NCI-H2081 (cell line): ENCODE measurements around the gene HLA-DRB1.
"Not testable (repeated sequence)": the region's sequence is repeated elsewhere in the genome, so short reads cannot be mapped to it uniquely, and the experiment has no call there.

Experiments
- DNase-seq, 2 experiments: peaks; one replicate each; lab custom pipeline; 2025; lab: John Stamatoyannopoulos, UW

HLA-DRB1 gene

DNA sequence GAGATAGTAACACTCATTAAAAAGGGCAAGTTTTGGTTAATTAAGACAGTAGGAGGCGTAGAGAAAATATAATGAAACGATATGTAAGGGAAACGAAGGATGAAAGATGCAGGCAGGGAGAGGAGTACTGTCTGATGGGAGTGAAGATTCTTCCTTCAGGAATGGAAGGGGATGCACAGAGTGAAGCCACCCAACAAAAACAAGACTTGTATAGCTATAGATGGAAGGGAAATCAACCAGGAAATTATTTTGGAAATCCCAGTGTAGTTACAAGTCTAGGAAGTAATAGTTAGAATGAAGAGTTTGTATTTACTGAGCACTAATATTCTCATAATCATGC is 19.7 kb upstream of the HLA-DRB1 start:
- no peak for DNase-seq

DNA sequence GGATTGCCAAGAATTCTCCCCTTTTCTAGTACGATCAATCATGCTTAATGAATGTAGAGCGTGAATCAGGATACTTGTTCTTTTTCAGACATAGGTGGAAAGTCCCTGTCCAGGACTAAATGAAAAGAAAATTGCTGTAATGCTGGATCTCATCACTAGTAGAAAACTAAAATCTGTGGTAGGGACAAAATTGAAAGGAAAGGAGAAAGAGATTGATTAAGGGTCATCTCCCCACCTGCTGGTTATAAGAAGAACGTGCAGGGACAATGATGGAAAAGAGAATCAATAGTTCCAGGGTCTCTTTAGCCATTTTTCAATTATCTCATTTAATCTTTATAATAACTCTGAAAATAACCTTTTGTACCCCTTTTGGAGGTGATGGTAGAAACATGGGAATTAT is 18.7 kb upstream of the HLA-DRB1 start:
- DNase-seq = no peak

DNA sequence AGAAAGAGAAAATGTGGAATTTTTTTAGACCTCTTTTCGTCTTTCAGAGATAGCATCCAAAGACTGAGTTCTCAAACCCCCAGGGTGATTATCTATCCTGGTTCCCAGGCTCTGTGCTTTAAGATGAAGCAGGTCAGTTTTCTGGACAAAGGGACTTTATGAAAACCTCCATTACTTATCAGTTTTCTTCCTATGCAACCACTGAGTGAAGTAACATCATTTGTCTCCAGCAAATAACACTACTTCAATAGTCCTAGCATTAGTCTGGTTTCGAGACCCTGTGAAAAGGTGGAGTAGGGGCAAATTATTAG is 18.3 kb upstream of the HLA-DRB1 start:
- DNase-seq = no peak

DNA sequence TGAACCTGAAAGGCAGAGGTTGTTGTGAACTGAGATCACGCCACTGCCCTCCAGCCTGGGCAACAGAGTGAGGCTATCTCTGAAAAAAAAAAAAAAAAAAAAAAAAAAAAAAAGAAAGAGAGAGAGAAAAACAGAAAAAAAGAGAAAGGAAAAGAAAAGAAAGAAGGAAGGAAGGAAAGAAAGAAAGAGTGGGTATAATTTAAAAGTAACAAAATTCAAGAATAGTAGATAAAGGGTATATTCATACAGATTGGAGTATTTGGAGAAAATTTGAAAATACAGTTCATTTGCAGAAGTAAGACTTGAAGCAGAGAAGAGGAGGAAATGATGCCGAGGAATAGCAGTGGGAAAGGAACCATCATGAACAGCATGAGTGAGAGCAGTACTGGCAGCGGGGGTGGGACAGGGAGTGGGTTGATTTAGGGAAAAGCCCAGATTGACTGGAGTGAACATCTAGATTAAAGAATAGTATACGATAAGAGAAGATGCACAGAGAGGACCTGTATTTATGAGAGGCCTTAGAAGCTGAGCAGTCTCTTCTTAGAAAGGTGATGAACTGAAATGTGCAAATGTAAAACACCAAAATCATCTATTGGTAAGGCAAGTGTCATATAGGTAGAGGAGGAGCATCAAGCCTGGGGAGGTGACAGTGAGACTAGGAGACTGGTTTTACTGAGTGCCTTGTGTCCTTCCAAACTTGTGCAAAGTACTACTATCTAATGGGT is 17.8 kb upstream of the HLA-DRB1 start:
- DNase-seq = no peak

DNA sequence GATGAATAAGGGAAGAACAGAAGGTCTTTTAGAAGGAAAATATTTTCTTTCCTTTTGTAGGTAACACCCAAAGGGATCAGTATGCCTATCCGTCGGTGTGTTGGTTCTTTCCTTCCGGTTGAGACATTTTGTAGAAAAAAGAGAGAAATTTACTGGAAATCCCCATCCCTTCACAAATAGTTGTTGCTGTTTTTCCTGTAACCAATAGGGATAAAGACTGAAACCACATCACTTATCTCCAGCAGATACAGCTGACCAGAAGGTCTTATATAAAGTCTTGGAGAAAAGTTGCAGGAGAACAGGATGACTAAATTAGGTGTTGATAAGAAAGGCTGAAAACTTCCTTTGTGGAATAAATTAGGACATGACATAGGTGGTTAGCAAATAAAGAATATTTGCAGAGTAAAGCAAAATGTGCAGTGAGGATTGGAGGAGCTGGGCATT is 14.8 kb upstream of the HLA-DRB1 start:
- DNase-seq = no peak

DNA sequence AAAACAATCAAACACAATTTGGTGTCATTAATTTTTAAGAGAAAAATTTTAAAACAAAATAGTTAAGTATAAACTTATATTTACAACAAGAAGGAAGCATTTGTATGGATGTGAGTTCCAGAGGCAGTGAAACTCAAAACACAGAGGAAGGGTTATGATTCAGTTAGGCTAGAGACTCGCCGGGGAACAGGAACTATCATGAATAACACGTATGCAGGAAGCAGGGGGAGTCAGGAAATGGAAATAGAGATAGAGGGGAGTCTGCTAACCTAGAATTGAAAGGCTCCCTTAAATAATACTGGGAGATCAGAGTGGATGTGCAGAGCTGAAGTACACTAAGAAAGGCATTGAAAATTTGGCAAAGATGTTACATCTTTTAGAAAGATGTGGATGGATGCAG is 14.2 kb upstream of the HLA-DRB1 start:
- no peak for DNase-seq

DNA sequence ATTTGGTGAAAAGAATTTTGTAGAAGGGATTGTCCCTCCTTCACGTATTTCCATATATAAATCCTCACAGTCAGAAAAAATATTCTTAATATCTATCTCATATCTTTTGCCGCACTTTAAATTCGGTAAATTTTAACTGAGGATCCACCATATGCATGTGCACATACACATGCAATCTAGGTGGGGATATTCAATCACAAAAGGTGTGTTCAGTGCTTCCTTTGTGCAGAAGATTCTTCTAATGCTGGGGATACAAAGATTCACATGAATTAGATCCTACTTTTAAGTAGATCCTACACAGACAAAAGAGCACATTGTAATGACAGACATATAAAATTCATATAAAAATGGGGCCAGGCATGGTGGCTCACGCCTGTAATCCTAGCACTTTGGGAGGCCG is 13.6 kb upstream of the HLA-DRB1 start:
- DNase-seq = no peak

DNA sequence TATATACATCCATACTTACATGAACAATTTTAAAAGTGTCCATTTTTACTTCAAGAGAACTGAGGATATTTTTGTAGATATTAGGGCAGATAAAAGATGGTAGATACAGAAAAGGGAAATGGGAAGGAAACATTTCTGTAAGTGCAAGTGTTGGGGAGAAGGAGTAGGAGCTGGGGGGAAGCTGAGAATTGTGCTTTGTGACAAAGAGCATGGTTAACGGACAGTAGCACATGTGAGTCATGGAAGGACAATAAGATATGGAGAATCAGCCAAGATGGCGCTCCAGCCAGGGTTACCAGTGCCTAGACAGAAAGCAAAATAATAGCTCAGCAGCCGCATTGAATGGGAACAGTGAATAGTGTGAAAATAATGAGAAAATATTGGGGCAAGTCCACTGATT is 12.7 kb upstream of the HLA-DRB1 start:
- DNase-seq = no peak

DNA sequence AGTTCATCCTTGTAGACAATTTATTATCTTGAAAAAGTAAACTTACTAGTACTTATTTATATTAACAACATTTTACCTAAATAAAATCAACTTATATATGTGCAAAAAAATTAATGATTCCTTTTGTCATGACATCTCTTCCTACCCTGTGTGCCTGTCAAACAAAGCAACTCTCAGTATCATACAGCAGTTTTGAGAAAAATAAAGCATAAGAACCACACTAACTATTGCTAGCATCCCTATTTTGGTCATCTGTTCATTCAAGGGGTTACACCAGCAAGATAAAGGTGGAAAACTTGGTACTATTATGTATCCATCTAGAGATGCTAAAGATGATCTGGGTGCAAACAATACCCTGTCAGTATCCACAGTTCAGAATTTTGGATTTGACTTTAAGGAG is 7.4 kb upstream of the HLA-DRB1 start:
- no peak for DNase-seq

DNA sequence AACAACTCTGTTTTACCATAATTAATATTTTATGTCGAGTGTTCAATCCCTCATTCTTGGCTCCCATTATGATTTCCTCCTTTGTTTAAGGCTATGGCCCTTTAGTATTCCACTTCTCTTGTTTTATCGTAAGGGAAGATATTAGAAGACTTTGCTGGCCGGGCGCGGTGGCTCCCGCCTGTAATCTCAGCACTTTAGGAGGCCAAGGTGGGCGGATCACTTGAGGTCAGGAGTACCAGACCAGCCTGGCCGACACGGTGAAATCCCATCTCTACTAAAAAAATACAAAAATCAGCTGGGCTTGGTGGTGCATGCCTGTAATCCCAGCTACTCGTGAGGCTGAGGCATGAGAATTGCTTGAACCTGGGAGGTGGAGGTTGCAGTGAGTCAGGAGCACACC is 1.1 kb upstream of the HLA-DRB1 start:
- not testable (repeated sequence) for DNase-seq

DNA sequence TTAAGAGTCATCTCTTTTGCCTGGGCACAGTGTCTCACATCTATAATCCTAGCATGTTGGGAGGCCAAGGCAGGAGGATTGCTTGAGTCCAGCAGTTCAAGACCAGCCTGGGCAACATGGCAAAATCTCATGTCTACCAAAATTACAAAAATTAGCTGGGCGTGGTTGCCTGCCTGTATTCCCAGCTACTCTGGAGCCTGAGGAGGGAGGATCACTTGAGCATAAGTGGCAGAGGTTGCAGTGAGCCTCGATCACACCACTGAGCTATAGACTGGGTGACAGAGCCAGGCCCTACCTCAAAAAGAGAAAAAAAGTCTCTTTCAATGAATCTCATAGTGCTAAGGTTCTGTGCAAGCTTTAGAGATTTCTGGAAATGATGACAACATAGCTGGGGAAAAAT is 1.5 kb downstream of the HLA-DRB1 start:
- no peak for DNase-seq

DNA sequence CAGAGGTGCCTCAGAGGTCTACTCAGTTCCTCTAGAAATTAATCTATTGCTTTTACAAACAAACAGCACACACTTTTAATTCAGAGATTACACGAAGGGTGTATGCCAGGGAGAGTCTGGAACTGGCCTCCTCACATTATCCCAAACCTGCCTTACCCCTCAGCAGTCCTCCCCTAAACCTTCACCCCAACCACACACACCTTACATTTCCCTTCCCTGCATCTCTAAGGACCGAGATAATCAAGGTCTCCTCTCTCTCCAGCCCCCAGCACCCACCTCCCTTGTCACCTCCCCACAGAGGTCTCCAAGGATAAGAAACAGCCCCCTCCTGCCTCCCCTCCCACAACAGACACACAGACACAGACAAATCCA is 6.1 kb downstream of the HLA-DRB1 start:
- no peak for DNase-seq

DNA sequence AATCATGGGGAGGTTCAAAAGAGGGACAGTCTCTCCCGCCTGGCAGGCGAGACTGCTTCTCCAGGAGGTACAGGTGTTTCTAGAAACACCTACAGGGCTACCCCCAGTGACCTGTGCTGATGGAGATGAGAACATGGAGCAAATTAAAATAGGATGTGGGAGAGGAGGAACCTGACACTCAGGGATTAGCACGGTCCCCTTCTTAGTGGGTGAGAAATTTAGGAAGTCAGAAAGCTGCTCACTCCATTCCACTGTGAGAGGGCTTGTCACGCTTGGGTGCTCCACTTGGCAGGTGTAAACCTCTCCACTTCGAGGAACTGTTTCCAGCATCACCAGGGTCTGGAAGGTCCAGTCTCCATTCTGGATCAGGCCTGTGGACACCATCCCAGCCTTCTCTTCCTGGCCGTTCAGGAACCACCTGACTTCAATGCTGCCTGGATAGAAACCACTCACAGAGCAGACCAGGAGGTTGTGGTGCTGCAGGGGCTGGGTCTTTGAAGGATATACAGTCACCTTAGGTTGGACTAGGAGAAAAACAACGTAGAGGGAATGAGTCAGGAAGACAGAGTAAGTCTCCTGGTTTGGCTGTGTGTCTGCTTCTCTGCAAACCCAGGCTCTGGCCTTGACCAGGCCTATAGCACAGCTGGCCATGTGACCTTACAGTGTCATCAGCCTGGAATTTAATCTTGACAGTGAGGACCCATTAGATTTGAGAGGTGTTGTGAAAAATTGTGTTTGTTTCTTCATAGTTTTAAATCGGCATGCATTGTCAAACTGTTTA is 8.1 kb downstream of the HLA-DRB1 start:
- no peak for DNase-seq

DNA sequence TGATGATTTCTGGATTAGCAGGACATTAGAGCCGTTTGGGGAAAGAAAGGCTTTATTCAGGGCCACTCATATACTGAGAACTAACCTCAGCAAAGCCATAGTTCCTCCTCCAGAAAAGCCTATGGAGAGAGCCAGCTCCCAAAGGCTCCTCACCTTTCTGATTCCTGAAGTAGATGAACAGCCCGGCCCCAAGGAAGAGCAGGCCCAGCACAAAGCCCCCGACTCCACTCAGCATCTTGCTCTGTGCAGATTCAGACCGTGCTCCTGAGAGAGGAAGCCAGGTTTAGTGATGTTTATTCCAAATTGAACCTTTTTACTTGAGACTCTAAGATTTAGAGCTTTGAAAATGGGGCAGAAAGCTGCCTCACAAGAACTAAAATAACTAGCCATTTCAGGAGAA is 9.1 kb downstream of the HLA-DRB1 start:
- DNase-seq = no peak

DNA sequence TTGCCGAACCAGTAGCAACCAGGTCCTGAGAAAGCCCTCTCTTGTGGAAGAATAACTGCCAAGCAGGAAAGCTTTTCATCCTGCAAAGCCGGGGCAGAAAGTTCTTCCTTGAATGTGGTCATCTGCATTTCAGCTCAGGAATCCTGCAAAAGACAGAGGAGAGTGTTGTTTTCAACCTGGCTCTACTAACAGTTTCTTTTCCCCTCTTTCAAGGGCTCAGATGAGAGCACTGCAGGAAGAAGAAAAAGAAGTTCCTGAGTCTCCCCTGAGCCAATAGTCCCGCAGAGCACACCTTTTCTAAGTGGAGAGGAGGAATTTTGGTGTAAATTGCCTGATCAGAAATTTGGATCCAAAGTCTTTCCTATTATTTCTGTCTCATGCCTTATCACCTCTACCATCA is 10.7 kb downstream of the HLA-DRB1 start:
- DNase-seq = no peak

DNA sequence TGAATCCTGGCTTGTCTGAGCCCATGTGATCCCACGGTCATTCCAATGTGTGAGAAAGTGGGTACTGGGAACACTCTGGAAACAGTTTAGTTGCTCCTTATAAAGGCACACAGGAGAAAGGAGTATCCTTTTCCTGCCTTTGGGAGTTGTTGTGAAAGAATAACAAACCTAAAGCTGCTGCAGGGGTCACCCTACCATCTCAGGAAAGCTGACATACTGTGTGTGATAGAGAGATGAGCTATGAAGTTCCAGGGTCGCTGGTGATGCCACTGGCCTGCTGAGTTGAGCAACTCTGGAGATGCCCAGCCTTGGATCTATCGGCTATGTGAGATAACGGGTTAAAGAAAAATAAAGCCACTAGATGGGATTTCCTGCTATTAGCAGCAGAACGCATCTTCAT is 12.2 kb downstream of the HLA-DRB1 start:
- DNase-seq = not testable (repeated sequence)

DNA sequence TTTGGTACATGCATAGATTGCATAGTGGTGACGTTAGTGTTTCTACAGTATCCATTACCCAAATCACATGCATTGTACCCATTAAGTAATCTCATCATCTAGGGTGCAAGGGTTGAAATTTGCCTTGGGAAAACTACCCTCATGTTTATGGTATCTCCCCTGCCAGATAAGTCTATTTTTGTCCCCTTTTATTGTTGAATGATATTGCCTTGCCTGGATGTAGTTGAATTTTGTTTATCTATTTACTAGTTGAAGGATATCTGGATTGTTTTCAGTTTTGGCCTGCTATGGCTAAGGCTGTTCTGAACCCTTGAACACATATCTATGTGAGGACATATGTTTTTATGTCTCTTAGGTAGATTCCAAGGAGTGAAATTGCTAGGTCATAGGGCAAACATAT is 13.4 kb downstream of the HLA-DRB1 start:
- DNase-seq = no peak

DNA sequence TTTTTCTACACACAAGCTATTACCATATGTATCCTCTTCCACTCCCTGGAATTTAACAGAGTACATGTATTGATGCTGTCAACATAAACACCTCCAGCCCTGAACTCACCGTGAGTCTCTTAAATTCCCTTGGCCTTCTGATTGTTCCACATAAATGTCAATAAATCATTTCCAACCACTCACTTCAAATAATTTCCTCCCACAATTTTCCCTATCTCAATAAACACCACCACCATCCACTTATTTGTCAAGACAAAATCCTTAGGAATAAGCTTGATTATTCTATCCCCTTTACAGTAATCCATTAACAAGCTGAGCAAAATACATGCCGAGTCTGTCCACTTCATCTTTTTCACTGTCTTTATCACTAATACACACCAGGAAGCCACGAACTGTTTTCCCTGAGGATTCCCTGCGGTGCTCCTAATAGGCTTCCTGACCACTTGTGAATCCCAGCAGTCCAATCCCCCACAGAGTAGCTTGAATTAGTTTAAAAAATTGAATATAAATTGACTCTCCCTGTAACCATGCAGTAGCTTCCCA is 19.2 kb downstream of the HLA-DRB1 start:
- DNase-seq = no peak

DNA sequence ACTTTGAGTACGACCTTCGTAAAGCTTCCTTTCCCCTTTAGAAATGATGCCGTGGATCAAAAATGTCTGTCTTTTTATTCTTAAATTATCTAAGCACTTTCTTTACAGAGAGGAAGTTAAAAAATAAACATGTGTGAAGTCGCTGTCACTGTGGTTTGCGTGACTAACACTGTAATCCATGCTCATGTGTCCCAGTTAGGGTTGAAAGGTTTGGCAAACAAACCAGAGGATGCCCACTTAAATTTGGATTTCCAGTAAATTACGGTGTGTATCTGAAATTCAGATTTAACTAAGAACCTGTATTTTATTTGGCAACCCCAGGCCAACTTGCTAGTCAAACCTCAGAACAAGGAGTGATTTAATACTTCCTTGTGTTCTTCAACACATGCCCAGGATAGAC is 21.1 kb downstream of the HLA-DRB1 start:
- DNase-seq = no peak

DNA sequence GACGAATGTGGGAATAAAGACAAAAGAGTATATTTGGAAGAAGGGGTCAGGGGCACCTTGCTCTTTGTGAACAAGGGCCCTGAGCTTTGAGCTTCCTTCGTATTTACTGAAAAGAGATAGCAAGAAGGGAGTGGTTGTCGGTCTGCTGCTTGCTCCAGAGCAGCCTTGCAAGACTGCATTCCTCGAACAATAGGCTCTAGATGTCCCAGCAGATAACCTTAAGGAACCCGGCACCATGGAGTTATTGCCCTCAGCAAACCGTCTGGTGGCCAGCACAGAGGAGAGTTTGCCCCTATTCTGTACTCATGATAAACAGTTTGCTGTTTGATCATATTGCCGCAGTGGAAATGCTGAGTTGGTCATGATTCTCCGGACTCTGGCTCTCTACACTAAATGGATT is 22.7 kb downstream of the HLA-DRB1 start:
- no peak for DNase-seq

DNA sequence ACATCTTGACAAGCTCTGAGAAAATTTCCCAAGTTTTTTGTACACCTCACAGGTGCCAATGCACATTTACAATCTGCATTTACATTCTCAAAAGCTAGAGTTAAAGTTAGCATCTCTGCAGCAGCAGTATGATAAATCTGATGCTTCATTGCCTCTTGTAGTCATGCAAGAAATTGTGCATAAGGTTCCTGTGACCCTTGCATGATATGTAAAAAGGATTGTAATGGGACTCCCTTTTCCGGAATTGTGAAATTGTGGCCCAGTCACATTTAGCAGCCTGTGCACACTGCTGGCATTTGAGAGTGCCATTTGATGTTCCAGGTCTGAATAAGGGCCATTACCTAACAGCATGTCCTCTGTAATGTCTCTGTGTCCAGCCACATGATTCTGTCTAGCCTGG is 24.1 kb downstream of the HLA-DRB1 start:
- DNase-seq = no peak

DNA sequence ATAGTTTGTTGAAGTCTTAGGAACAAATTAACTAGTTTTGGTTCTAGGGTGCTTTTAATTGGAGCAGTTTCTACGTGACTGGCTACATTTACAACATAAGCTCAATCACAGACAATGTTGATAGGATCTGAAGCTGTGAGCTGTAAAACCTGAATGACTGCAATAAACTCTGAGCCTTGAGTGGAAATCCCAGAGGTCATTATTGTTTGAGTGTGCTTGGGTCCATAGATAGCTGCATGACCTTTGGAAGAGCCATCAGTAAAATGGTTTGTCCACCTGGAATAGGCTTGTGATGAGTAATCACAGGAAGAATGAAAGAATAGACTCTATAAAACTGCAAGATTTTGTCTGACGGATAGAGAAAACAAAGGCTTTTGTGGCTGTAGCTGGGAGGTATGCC is 26.7 kb downstream of the HLA-DRB1 start:
- no peak for DNase-seq

DNA sequence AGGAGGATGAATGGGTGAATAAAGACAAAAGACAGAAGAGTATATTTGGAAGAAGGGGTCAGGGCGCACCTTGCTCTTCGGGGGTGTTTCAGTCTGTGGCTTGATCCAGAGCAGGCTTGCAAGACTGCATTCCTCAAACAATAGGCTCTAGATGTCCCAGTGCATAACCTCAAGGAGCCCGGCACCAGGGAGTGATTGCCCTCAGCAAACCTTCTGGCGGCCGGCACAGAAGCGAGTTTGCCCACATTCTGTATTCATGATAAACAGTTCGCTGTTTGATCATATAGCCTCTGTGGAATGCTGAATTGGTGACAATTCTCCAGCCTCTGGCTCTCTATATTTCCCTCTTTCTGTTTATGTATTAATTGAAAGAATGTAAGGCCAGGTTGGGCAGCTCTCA is 29.9 kb downstream of the HLA-DRB1 start:
- no peak for DNase-seq
